Activated T-cell treated with anti-CD3 and anti-CD28 coated beads, Interleukin-2, amount 50 U/mL, for 1 hour (primary cell): ENCODE data around the gene MACROD2.
"Not testable (repeated sequence)": the region's sequence is repeated elsewhere in the genome, so short reads cannot be mapped to it uniquely, and the experiment has no call there.

Experiments used
- DNase-seq: peaks from one replicate; pipeline ENCODE4 v3.0.0-alpha.2; 2020

MACROD2 gene

GRCh38 chr20:15742627-15743026 is 1747.3 kb downstream of the MACROD2 start:
- DNase-seq, result no peak

- no peak for DNase-seq
Measured at GRCh38 chr20:15756002-15756753, 1760.9 kb downstream of the MACROD2 start.

- no peak for DNase-seq
Measured at GRCh38 chr20:15756754-15757115, 1761.4 kb downstream of the MACROD2 start.

GRCh38 chr20:15759594-15759993 is 1764.3 kb downstream of the MACROD2 start:
- no peak for DNase-seq

DNA sequence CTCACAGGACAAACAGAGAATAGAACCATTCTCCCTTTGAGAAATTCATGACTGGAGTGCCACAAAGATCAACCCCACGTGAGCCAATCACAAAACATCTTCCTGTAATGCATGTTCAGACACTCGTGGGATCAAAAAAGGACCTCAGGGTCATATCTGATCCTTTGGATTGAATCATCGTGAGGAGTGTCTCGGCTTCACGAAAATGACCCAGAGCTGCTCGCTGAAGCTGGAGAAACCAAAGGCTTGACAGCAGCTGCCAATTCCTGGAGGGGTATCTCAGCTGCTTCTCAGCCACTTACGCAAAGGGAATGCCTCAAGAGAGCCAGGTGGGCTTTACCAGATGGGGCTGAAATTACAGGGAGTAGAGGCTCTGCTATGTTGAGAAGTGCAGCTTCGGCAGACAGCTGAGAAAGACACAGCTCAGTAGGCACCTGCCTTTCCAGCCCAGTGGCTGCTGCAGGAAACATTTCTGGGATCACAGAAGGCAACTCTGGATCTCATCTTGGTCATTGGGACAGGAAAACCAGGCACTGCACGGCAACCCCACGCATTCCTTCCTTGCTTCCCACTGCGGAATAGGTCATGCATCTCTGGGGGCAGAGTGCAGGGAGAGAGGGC is 1764.8 kb downstream of the MACROD2 start:
- DNase-seq, result no peak

DNA sequence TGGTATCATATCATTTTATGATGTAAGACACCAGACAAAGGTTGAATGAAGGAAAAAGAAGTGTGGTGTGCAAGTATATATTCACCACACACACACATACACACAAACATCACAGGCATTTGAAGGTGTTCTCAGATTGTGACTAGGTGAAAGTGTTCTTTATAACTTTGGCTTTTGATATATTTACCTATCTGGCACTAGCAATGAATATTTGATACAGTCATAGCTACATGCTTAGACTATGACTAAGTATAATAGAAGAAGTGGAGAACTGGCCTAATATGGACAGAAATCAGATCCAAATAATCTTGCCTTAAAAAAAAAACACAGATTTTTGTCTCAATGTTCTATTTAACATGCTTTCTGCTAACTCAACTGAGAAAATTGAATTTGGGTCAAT is 1768.0 kb downstream of the MACROD2 start:
- no peak for DNase-seq

DNA sequence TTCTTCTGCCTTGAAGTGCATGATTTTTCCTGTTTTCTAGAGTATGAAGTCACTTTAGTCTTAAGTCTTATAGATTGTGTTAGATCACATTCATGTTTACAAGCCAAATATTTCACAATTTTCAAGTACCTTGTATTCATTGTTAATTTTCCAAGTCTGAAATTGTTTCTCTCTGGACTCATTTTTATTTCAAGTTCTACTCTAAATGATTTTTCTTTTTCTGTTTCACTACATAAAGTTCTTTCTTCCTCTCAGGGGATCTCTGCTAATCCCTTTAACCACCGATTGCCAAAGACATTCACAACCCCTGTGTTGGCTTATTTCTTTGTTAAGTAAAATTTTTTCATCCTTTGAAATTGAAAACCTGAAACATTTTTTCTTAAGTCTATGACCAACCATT is 1772.3 kb downstream of the MACROD2 start:
- DNase-seq, result no peak

DNA sequence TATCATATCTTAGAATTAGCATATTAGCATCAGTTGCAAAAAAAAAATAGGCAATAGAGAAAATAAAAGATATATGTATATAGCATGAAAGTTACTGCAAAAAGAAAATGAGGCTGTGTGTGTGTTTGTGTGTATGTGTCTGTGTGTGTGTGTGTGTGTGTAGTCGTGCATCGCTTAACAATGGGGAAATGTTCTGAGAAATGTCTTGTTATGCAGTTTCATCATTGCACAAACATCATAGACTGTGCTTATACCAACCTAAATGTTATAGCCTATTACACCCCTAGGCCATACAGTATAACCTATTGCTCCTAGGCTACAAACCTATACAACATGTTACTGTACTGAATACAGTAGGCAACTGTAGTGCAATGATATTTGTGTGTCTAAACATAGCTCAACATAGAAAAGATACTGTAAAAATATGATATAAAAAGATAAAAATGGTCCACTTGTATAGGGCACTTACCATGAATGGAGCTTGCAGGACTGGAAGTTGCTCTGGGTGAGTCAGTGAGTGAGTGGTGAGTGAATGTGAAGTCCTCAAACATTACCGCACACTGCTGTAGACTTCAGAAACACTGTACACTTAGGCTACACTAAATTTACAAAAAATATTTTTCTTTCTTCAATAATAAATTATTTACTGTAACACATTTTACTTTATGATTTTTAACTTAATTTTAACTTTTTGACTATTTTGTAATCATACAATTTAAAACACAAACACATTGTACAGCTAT is 1772.9 kb downstream of the MACROD2 start:
- no peak for DNase-seq

- DNase-seq, result no peak
Measured at GRCh38 chr20:15772826-15773225, 1777.5 kb downstream of the MACROD2 start.

DNA sequence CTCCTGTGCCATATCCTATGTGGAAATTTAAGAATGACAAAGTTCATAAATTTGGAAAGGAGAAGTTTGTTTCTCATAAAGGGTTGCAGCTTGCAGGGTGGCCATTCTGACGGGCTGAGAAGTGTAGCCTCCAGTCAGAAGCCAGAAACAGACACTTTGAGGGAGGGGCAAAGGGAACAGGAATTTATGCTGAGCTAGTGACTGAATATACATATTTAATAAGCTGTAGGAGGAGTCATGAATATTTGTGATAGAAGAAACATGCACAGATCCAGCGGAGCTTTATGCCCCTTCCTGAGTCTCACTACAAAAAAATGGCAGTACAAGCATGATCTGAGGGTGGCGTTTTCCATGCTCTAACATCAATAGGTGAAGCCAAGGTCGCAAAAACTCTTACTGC is 1779.6 kb downstream of the MACROD2 start:
- no peak for DNase-seq

- DNase-seq, result no peak
Measured at GRCh38 chr20:15776770-15777466, 1781.6 kb downstream of the MACROD2 start.

DNA sequence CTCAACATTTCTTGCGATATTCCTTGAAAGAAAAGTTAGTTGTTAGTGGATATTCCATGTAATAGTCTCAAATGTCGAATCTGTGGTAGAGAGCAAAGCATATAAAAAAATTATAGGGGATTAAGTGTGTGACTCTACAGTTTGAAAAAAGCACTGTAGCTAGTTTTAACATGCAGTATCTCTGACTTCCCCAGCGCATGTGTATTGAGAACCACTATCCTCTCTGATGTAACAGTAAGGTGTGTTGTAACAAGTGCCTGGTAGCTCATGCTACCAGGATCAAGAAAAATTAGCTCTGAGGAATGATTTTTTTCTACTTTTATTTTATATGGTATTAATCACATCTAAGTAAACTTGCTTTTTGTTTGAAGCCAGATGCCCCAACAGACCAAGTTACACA is 1788.7 kb downstream of the MACROD2 start:
- no peak for DNase-seq

GRCh38 chr20:15789079-15789478 is 1793.8 kb downstream of the MACROD2 start:
- DNase-seq, result no peak

- DNase-seq, result no peak
Measured at GRCh38 chr20:15792855-15793254, 1797.5 kb downstream of the MACROD2 start.

GRCh38 chr20:15794409-15794808 is 1799.1 kb downstream of the MACROD2 start:
- no peak for DNase-seq

- no peak for DNase-seq
Measured at GRCh38 chr20:15795305-15796019, 1800.1 kb downstream of the MACROD2 start.

- DNase-seq, result no peak
Measured at GRCh38 chr20:15799871-15800270, 1804.6 kb downstream of the MACROD2 start.

GRCh38 chr20:15802020-15802419 is 1806.7 kb downstream of the MACROD2 start:
- DNase-seq, result no peak

GRCh38 chr20:15805154-15805553 is 1809.8 kb downstream of the MACROD2 start:
- no peak for DNase-seq

- DNase-seq, result no peak
Measured at GRCh38 chr20:15806105-15806504, 1810.8 kb downstream of the MACROD2 start.

DNA sequence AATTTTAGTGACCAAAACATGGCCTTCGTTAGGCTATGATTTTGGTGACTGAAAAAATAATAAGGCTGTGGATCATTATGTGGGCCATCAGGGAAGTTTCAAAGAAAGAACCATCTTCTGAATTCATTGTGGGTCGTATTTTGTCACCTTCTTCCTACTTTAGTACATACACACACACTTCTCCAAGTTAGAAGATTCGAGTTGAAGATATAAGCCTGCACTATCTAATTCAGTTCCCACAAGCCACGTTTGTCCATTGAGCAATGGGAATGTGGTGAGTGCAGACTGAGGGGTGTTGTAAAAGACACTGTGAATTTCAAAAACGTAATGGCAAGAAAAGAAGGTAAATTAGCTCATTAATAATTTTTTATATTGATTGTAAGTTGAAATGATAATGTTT is 1812.0 kb downstream of the MACROD2 start:
- DNase-seq, result no peak

DNA sequence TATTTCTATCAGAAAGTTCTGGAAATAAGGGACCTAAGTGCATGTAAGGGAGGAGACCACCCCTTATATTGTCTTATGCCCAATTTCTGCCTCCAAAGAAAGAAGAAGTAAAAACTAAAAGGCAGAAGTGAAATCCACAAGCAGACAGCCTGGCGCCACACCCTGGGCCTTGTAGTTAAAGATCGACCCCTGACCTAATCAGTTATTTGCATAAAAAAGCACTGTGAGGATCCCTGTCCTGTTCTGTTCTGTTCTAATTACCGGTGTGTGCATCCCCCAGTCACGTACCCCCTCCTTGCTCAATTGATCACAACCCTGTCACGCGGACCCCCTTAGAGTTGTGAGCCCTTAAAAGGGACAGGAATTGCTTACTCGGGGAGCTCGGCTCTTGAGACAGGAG is 1812.5 kb downstream of the MACROD2 start:
- not testable (repeated sequence) for DNase-seq

DNA sequence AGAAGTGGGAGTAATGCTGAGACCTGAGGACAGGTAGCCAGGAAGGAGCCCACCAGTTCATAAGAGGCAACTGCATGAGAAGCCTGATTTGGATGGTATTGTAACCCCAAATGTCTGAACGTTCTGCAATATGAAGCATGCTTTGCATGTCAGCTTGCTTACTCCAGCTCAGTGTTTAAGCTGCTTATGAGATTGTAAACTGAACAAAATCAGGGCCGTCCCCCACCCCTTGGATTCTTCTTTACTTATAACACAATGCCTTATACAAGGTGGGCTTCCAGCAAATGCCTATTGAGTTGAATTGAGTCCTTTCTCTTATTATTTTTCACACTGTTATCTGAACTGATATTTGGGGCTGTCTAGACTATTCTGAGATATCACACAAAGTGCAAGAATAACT is 1816.6 kb downstream of the MACROD2 start:
- DNase-seq, result no peak
